ENCODE data around the gene LPCAT4. TPM values are rescaled to one million over a fixed set of nuclear protein-coding genes. Genes with fewer than 3 reads are reported as not detected.
"Not testable (repeated sequence)": the region's sequence is repeated elsewhere in the genome, so short reads cannot be mapped to it uniquely, and the experiment has no call there.

LPCAT4 gene, protein sequence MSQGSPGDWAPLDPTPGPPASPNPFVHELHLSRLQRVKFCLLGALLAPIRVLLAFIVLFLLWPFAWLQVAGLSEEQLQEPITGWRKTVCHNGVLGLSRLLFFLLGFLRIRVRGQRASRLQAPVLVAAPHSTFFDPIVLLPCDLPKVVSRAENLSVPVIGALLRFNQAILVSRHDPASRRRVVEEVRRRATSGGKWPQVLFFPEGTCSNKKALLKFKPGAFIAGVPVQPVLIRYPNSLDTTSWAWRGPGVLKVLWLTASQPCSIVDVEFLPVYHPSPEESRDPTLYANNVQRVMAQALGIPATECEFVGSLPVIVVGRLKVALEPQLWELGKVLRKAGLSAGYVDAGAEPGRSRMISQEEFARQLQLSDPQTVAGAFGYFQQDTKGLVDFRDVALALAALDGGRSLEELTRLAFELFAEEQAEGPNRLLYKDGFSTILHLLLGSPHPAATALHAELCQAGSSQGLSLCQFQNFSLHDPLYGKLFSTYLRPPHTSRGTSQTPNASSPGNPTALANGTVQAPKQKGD
- total RNA-seq (10 to 100 TPM; 32.1 to 78.6 TPM), polyA plus RNA-seq (10 to 100 TPM in 1 of 2 donors, 1 to 10 TPM in 1; 7.6 to 37.5 TPM)
- long read RNA-seq, donor 1, partial matches to known transcripts = 2 of 6 reads
- long read RNA-seq, donor 1, other reads (novel, unspliced or antisense) = 1 of 6 reads
- long read RNA-seq, donor 2, transcript LPCAT4-201 (14 exons, 2,262 nt) = major isoform, 5 of 27 reads
- long read RNA-seq, donor 2, partial matches to known transcripts = 12 of 27 reads
- long read RNA-seq, donor 2, other reads (novel, unspliced or antisense) = 8 of 27 reads

- DNase-seq = peak; percentile 93 to 96
- WGBS, 2 donors = 0% methylated on average over 37 to 80 of the region's 80 CpGs
- peak within 1 kb of the TSS; percentile 34 to 92 for H3K27ac ChIP-seq (ENCODE audit: low read depth in 1 of 2, low read length in 2 of 2)
- H3K9me3 ChIP-seq (ENCODE audit: control insufficient read depth, low read length) = no peaks in the 10 kb centered on the region
- no peaks in the 10 kb centered on the region for H3K4me1 ChIP-seq (ENCODE audit: control insufficient read depth in 1 of 2, insufficient read depth in 2 of 2, low read length in 2 of 2)
- no peaks in the 10 kb centered on the region for H3K27me3 ChIP-seq (ENCODE audit: control insufficient read depth in 1 of 2, insufficient read depth in 2 of 2, low read length in 1 of 2)
- peak within 1 kb of the TSS; percentile 72 to 86 for H3K4me3 ChIP-seq (ENCODE audit: low read length in 2 of 2)
- H3K36me3 ChIP-seq (ENCODE audit: control insufficient read depth in 1 of 2, insufficient read depth in 2 of 2, low read length in 1 of 2) = no peaks in the 10 kb centered on the region
- ATAC-seq (ENCODE audit: low FRiP score) = peak; percentile 95
- intact Hi-C loops (cut with DNase I) = loop anchor here (2.0 to 10.0 kb wide), 5 partner anchors 25 to 310 kb away; partner anchors contain the start of genes EMC7 (in 2 of the 2), PGBD4 (in 2 of the 2), NOP10 (in 1 of the 2) and NUTM1 (in 1 of the 2)
These were observed at the start of gene LPCAT4 for GRCh38 chr15:34367101-34368081. TSS of gene LPCAT4 (minus strand) at chr15:34367196. CDS start at chr15:34367100, 96 bp downstream.

DNA sequence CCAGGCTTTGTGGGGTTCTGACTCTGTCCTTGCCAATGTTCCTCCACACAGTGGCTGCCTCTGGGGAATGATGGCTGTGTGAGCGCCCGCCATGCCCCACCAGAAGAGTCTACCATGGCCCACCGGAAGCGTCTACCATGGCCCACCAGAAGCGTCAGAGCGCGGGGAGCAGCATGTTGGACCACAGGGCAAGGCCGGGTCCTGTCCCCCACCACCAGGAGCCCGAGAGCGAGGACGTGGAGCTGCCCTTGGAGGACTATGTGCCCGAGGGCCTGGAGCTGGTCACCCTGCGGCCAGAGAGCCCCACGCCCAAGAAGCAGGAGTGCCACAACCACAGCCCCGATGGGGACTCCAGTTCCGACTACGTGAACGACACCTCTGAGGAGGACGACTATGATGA is 42.5 kb upstream of the LPCAT4 start:
- ATAC-seq (ENCODE audit: low FRiP score); H3K9me3 ChIP-seq (ENCODE audit: control insufficient read depth, low read length); H3K27ac ChIP-seq (ENCODE audit: low read depth in 1 of 2, low read length in 2 of 2); intact Hi-C loops (cut with DNase I); DNase-seq; H3K36me3 ChIP-seq (ENCODE audit: control insufficient read depth in 1 of 2, insufficient read depth in 2 of 2, low read length in 1 of 2); H3K4me3 ChIP-seq (ENCODE audit: low read length in 2 of 2); H3K4me1 ChIP-seq (ENCODE audit: control insufficient read depth in 1 of 2, insufficient read depth in 2 of 2, low read length in 2 of 2); H3K27me3 ChIP-seq (ENCODE audit: control insufficient read depth in 1 of 2, insufficient read depth in 2 of 2, low read length in 1 of 2): not testable (repeated sequence)
- WGBS, 2 donors = 92 to 99% methylated on average over 9 to 10 of the region's 19 CpGs

GRCh38 chr15:34408973-34409372 is 42.0 kb upstream of the LPCAT4 start:
- H3K9me3 ChIP-seq (ENCODE audit: control insufficient read depth, low read length); H3K36me3 ChIP-seq (ENCODE audit: control insufficient read depth in 1 of 2, insufficient read depth in 2 of 2, low read length in 1 of 2); DNase-seq; H3K4me1 ChIP-seq (ENCODE audit: control insufficient read depth in 1 of 2, insufficient read depth in 2 of 2, low read length in 2 of 2); H3K27me3 ChIP-seq (ENCODE audit: control insufficient read depth in 1 of 2, insufficient read depth in 2 of 2, low read length in 1 of 2); H3K27ac ChIP-seq (ENCODE audit: low read depth in 1 of 2, low read length in 2 of 2); H3K4me3 ChIP-seq (ENCODE audit: low read length in 2 of 2); intact Hi-C loops (cut with DNase I); ATAC-seq (ENCODE audit: low FRiP score): not testable (repeated sequence)
- WGBS, 2 donors = 74 to 75% methylated on average over 3 of the region's 10 CpGs

- H3K9me3 ChIP-seq (ENCODE audit: control insufficient read depth, low read length); intact Hi-C loops (cut with DNase I); ATAC-seq (ENCODE audit: low FRiP score): not testable (repeated sequence)
These were observed 36.9 kb upstream of the LPCAT4 start for GRCh38 chr15:34403899-34404298.

DNA sequence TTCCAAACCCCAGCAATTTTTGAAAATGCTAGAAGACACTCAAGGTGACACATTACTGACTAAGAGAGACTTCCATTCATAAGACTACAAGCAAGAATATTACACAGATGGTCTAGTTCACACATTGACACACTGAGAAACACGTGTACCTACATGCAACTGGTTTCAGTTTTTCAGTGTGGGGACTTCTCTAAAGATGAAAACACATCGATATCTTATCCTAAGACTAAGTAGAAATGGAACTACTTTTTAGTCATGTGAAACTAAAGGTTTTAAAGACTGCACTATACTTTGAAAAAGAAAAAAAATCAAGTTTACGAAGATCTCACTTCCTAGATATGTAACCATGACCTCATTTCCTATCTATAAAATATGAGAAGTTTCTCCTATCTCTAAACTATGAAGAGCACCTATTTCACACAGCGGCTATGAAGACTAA is 36.2 kb upstream of the LPCAT4 start:
- H3K36me3 ChIP-seq (ENCODE audit: control insufficient read depth in 1 of 2, insufficient read depth in 2 of 2, low read length in 1 of 2); DNase-seq; H3K4me3 ChIP-seq (ENCODE audit: low read length in 2 of 2); H3K4me1 ChIP-seq (ENCODE audit: control insufficient read depth in 1 of 2, insufficient read depth in 2 of 2, low read length in 2 of 2); H3K9me3 ChIP-seq (ENCODE audit: control insufficient read depth, low read length); ATAC-seq (ENCODE audit: low FRiP score); intact Hi-C loops (cut with DNase I); H3K27me3 ChIP-seq (ENCODE audit: control insufficient read depth in 1 of 2, insufficient read depth in 2 of 2, low read length in 1 of 2); H3K27ac ChIP-seq (ENCODE audit: low read depth in 1 of 2, low read length in 2 of 2): not testable (repeated sequence)
- WGBS, 2 donors = 93 to 97% methylated on average over 1 of the region's 4 CpGs

More at GRCh38 chr15:34403899-34404298, 36.9 kb upstream of the LPCAT4 start:
- not testable (repeated sequence) for H3K27me3 ChIP-seq (ENCODE audit: control insufficient read depth in 1 of 2, insufficient read depth in 2 of 2, low read length in 1 of 2); H3K36me3 ChIP-seq (ENCODE audit: control insufficient read depth in 1 of 2, insufficient read depth in 2 of 2, low read length in 1 of 2); H3K4me1 ChIP-seq (ENCODE audit: control insufficient read depth in 1 of 2, insufficient read depth in 2 of 2, low read length in 2 of 2); H3K27ac ChIP-seq (ENCODE audit: low read depth in 1 of 2, low read length in 2 of 2); H3K4me3 ChIP-seq (ENCODE audit: low read length in 2 of 2); DNase-seq
- WGBS, 2 donors = no CpG with 5 or more reads among the region's 3 CpGs

DNA sequence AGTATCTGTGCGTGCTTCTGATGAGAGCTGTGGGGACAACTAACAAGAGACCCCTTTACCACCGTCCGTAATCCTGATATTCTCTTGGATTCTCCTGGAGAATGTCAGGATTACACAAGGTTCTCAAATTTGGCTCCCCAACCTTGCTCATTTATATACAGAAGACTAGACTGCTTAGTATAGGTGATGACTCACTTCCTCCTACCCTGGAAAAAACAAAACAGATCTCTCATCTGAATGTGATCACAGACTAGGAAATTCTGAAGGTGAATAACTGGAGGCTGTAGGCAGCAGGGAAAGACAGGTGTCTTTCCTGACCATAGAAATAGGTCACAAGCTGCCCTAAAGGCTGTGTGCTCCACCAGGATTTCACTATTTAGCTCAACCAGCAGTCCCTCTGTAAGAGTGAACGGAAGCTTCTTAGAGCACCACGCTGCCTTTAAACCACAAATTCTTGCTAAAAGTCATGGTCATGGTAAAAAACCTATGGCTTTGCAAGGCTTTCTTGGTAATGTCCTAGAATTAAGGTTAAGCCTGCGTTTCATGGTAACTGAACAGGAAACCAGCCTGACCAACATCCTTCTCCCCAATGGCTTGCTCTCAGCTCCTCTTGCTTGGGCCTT is 30.8 kb upstream of the LPCAT4 start:
- intact Hi-C loops (cut with DNase I); ATAC-seq (ENCODE audit: low FRiP score): not testable (repeated sequence)
- 96 to 100% methylated on average over 3 of the region's 6 CpGs for WGBS, 2 donors

GRCh38 chr15:34392981-34393380 is 26.0 kb upstream of the LPCAT4 start:
- H3K4me1 ChIP-seq (ENCODE audit: control insufficient read depth in 1 of 2, insufficient read depth in 2 of 2, low read length in 2 of 2); H3K36me3 ChIP-seq (ENCODE audit: control insufficient read depth in 1 of 2, insufficient read depth in 2 of 2, low read length in 1 of 2); intact Hi-C loops (cut with DNase I); H3K27ac ChIP-seq (ENCODE audit: low read depth in 1 of 2, low read length in 2 of 2); H3K27me3 ChIP-seq (ENCODE audit: control insufficient read depth in 1 of 2, insufficient read depth in 2 of 2, low read length in 1 of 2); H3K9me3 ChIP-seq (ENCODE audit: control insufficient read depth, low read length); DNase-seq; H3K4me3 ChIP-seq (ENCODE audit: low read length in 2 of 2); ATAC-seq (ENCODE audit: low FRiP score): not testable (repeated sequence)
- 94% methylated on average over 2 of the region's 2 CpGs; no CpG with 5 or more reads in 1 of the 2 donors for WGBS, 2 donors

More for the DNA sequence above, 30.8 kb upstream of the LPCAT4 start:
- not testable (repeated sequence) for H3K9me3 ChIP-seq (ENCODE audit: control insufficient read depth, low read length); H3K27me3 ChIP-seq (ENCODE audit: control insufficient read depth in 1 of 2, insufficient read depth in 2 of 2, low read length in 1 of 2); H3K4me1 ChIP-seq (ENCODE audit: control insufficient read depth in 1 of 2, insufficient read depth in 2 of 2, low read length in 2 of 2); H3K27ac ChIP-seq (ENCODE audit: low read depth in 1 of 2, low read length in 2 of 2); H3K36me3 ChIP-seq (ENCODE audit: control insufficient read depth in 1 of 2, insufficient read depth in 2 of 2, low read length in 1 of 2); DNase-seq; H3K4me3 ChIP-seq (ENCODE audit: low read length in 2 of 2)
